Thyroid gland (tissue), 4 donors: ENCODE measurements around the gene MAGI1. TPM values are rescaled to one million over a fixed set of nuclear protein-coding genes. Genes with fewer than 3 reads are reported as not detected.

Experiments
- DNase-seq, 2 donors: peaks; one replicate each; pipeline ENCODE4 v3.0.0-alpha.2; 2019
- H3K27ac ChIP-seq, 3 donors: fragments of 200-600 bp; sonication (generic); 1 replicate in 2 of 3; 2 replicates in 1 of 3; pipeline ENCODE4 v1.5.1; 2016 to 2019; ENCODE audit warnings: mild to moderate bottlenecking in 1 of 3, moderate library complexity in 1 of 3
- H3K27me3 ChIP-seq: fragments of 200-600 bp; sonication (generic); one replicate; pipeline ENCODE4 v1.5.1; 2019
- H3K36me3 ChIP-seq, 2 donors: fragments of 200-600 bp; sonication (generic); one replicate each; pipeline ENCODE4 v1.5.1; 2016 to 2019
- H3K4me1 ChIP-seq, 2 donors: fragments of 200-600 bp; sonication (generic); one replicate each; pipeline ENCODE4 v1.5.1; 2017 to 2019
- H3K4me3 ChIP-seq, 3 donors: fragments of 200-600 bp; sonication (generic); replicated peaks in 1 of 3; 1 replicate in 2 of 3; 2 replicates in 1 of 3; pipeline ENCODE4 v1.5.1; 2016; ENCODE audit warnings: mild to moderate bottlenecking in 1 of 3
- H3K9me3 ChIP-seq: fragments of 200-600 bp; sonication (generic); one replicate; pipeline ENCODE4 v1.5.1; 2017
- POLR2A ChIP-seq, 2 donors: fragments of 450-650 bp; IDR thresholded peaks; one replicate each; pipeline ENCODE4 v1.6.1; 2017; ENCODE audit warnings: antibody characterized with exemption in 2 of 2, mild to moderate bottlenecking in 2 of 2, moderate library complexity in 1 of 2
- WGBS, 2 donors: methylation state at CpG; one replicate each; pipeline ENCODE4 v1.1.5; 2017; 5-methylcytosine and 5-hydroxymethylcytosine counted together
- intact Hi-C: fragments of 100-400 bp; cut with DNase I; formaldehyde crosslinking; loops from one replicate; pipeline ENCODE4 v1.15.1; 2023
- total RNA-seq, 4 donors: library from RNA; depleted of rRNA; stranded (reverse); fragments of >200 nt; gene quantifications; one replicate each; pipeline ENCODE4 v1.2.3, GENCODE V29; 2016
- TF ChIP-seq, protein P1 (sequence below), 6 experiments: fragments of 200-600 bp in 3 of 6; fragments of 450-650 bp in 3 of 6; sonication (generic) in 3 of 6; IDR thresholded peaks; one replicate each; pipeline ENCODE4 v1.5.1; 2016 to 2019; ENCODE audit warnings: antibody characterized with exemption in 6 of 6, mild to moderate bottlenecking in 2 of 6, inconsistent platforms in 1 of 6, moderate library complexity in 1 of 6

MAGI1 gene
- total RNA-seq, 4 donors from 2014 or later: 60.5 to 123 (median 87.5) TPM

DNA sequence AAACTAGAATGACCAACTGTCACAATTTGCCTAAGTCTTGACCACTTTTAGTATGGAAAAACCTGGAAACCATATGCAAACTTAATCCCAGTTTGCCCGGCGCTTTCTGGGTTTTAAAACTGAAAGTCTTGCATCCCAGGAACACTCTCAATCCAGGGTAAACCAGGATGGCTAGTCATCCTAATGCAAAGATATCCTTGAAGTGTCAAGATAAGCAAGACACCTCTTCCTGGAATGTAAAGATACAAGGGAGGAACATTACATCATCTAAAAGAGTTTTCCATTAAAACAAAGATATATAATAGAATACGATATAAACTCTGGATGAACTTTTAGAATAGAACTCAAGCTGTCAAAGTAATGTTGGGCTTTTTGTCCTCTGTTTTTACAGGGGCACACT, 188.5 kb downstream of the MAGI1 start:
- H3K27ac ChIP-seq: no peak overlapping the region
- TF ChIP-seq, protein P1, sequence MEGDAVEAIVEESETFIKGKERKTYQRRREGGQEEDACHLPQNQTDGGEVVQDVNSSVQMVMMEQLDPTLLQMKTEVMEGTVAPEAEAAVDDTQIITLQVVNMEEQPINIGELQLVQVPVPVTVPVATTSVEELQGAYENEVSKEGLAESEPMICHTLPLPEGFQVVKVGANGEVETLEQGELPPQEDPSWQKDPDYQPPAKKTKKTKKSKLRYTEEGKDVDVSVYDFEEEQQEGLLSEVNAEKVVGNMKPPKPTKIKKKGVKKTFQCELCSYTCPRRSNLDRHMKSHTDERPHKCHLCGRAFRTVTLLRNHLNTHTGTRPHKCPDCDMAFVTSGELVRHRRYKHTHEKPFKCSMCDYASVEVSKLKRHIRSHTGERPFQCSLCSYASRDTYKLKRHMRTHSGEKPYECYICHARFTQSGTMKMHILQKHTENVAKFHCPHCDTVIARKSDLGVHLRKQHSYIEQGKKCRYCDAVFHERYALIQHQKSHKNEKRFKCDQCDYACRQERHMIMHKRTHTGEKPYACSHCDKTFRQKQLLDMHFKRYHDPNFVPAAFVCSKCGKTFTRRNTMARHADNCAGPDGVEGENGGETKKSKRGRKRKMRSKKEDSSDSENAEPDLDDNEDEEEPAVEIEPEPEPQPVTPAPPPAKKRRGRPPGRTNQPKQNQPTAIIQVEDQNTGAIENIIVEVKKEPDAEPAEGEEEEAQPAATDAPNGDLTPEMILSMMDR (IDR thresholded peaks at IDR 0.05): no peak
- no peak for TF ChIP-seq POLR2A (IDR thresholded peaks at IDR 0.05)
- H3K4me3 ChIP-seq: no peak overlapping the region
- no peak for DNase-seq
- no peaks in the 10 kb centered on the region for H3K9me3 ChIP-seq
- H3K36me3 ChIP-seq: no peaks in the 10 kb centered on the region
- WGBS, 2 donors: 89 to 93% methylated on average over 3 of the region's 3 CpGs
- H3K27me3 ChIP-seq: no peaks in the 10 kb centered on the region
- H3K4me1 ChIP-seq: peaks cover 28 to 31% of the 10 kb centered on the region in 2 donors
- intact Hi-C loops: no loop called here

DNA sequence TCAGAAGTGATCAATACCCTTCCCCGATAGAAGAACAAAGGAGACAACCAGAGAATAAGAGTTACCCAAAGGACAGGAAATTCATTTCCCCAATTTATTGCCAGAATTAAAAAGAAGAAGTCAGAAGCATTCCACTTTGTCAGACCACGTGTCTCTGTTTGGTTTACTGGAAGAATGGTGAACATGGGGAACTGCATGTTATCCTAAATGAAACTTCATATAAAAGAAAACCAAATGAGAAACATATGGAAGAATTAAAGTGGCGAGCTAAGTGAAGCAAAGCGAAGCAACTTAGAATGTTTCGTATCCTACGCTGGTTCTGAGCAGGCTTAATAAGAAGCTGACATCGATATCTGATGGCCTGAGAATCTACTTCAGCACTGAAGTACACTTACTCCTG, 190.7 kb downstream of the MAGI1 start:
- Histone ChIP-seq H3K27me3 (no peaks in the 10 kb centered on the region), H3K36me3 (no peaks in the 10 kb centered on the region), H3K4me1 (peaks cover 34 to 37% of the 10 kb centered on the region in 2 donors), H3K9me3 (no peaks in the 10 kb centered on the region), H3K4me3 (no peak overlapping the region), H3K27ac (peak overlapping the region in 1 of 3 donors; percentile 6)
- intact Hi-C loops: no loop called here
- TF ChIP-seq, protein P1 (IDR thresholded peaks at IDR 0.05): no peak
- no peak for TF ChIP-seq POLR2A (IDR thresholded peaks at IDR 0.05)
- WGBS, 2 donors: 72 to 77% methylated on average over 7 of the region's 7 CpGs
- no peak for DNase-seq

DNA sequence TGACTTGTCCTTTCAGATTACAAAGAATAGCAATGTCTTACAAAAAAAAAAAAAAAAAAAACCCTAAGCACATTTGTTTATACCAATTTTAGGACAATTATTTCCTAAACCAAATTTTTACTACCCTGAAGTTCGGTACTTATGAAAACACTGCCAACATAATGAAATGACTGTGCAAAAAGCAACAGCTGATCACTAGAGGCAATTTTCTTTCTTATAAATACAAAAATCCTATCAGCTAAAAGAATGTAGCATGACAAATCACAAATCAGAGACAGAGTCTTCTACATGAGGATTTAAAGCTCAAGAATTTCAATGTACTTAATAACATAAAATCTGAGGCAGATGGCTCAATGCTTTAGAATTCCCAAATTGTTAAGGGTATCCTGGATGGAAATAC, 191.8 kb downstream of the MAGI1 start:
- no peak for TF ChIP-seq POLR2A (IDR thresholded peaks at IDR 0.05)
- TF ChIP-seq, protein P1 (IDR thresholded peaks at IDR 0.05): peak in 1 of 6 experiments; percentile 4
- peaks cover 34 to 37% of the 10 kb centered on the region in 2 donors for H3K4me1 ChIP-seq
- H3K9me3 ChIP-seq: no peaks in the 10 kb centered on the region
- no peaks in the 10 kb centered on the region for H3K36me3 ChIP-seq
- intact Hi-C loops: no loop called here
- H3K27me3 ChIP-seq: no peaks in the 10 kb centered on the region
- H3K27ac ChIP-seq: peak overlapping the region in 1 of 3 donors; percentile 40
- no peak for DNase-seq
- H3K4me3 ChIP-seq: no peak overlapping the region
- 23 to 24% methylated on average over 1 of the region's 1 CpG for WGBS, 2 donors

DNA sequence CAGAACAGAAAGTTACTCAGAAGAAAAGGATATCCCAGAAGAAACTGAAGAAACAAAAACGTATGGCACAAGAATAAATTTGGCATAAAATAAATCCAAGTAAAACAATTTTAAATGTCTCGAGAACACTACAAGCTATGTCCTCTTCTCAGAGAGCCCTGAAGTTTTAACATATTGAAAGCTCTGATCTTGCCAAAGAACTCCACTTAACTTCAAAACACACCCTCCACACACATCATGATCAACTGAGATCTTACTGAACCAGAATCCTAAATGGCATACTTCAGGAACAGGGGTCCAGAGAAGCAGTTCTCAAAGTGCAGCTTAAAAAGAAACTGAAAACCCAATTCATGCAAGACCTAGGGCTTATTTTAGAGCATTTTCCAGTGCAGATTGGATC, 194.3 kb downstream of the MAGI1 start:
- Histone ChIP-seq H3K27ac (peak overlapping the region; percentile 26 to 55 (median 44)), H3K4me1 (peaks cover 34 to 37% of the 10 kb centered on the region in 2 donors), H3K27me3 (no peaks in the 10 kb centered on the region), H3K36me3 (no peaks in the 10 kb centered on the region), H3K4me3 (no peak overlapping the region), H3K9me3 (no peaks in the 10 kb centered on the region)
- TF ChIP-seq POLR2A (IDR thresholded peaks at IDR 0.05): no peak
- TF ChIP-seq, protein P1 (IDR thresholded peaks at IDR 0.05): no peak
- intact Hi-C loops: no loop called here
- 19 to 21% methylated on average over 2 of the region's 2 CpGs for WGBS, 2 donors
- no peak for DNase-seq

DNA sequence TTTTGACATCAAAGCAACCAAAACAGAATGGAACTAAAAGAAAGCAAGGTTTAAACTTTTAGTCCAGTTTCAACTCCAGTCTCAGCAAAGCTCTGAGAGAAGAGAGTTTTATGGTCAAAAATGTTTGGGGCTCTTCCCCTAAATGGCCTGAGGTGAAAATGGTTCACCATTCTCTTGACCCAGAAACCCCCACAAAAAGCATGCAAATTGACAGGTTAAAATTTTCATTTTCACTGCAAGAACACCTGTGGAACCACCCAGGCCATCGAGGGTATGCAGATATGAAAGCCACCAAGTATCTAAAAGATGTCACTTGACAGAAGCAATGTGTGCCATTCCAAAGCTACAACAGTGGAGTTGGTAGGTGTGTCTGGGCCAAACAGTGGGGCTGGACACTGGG, 195.0 kb downstream of the MAGI1 start:
- intact Hi-C loops: no loop called here
- WGBS, 2 donors: 74 to 93% methylated on average over 1 of the region's 1 CpG
- peak overlapping the region; percentile 26 to 55 (median 44) for H3K27ac ChIP-seq
- H3K36me3 ChIP-seq: no peaks in the 10 kb centered on the region
- H3K4me1 ChIP-seq: peaks cover 34 to 37% of the 10 kb centered on the region in 2 donors
- no peaks in the 10 kb centered on the region for H3K27me3 ChIP-seq
- TF ChIP-seq, protein P1 (IDR thresholded peaks at IDR 0.05): no peak
- no peak for TF ChIP-seq POLR2A (IDR thresholded peaks at IDR 0.05)
- H3K9me3 ChIP-seq: no peaks in the 10 kb centered on the region
- DNase-seq: no peak
- H3K4me3 ChIP-seq: no peak overlapping the region
